PC-9 (cell line): Measurements from ENCODE around the gene CCL20.

ENCODE experiments used
- CTCF ChIP-seq: fragments of 200-600 bp; sonication (generic); conservative IDR thresholded peaks from 2 replicates; pipeline ENCODE4 v1.6.1; 2017; ENCODE audit warnings: mixed run types, antibody characterized with exemption, mild to moderate bottlenecking, moderate library complexity
- EZH2 ChIP-seq: fragments of 200-600 bp; sonication (generic); IDR thresholded peaks from 2 replicates; pipeline ENCODE4 v1.8.0; 2017; ENCODE audit warnings: antibody characterized with exemption, low read depth

GRCh38 chr2:227824711-227825110 lies 11.1 kb downstream of the CCL20 start:
- no peak for TF ChIP-seq CTCF
- TF ChIP-seq EZH2, result no peak
